ENCODE measurements around the gene LYPD1.

DNA sequence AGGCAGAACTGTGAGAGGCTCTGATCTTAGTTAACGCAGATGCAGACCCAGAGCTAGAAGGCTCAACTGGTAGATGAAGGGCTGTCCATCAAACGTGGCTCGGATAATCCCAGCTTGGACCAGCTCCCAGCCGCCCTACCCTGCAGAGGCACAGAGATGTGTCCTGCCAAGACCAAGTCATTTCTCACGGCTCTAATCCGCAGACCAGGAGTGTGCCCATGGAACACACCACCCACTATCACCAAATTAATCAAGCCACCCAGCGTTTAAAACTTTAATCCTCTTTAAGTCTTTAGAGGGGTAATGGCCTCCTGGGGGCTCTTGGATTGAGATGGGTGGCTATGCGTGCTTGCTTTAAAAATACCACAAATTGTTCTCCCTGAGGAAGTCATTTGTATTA, 17.5 kb downstream of the LYPD1 start:
- TF ChIP-seq REST (IDR thresholded peaks at IDR 0.05; ENCODE audit: insufficient read depth in 1 of 2, low read depth in 2 of 2, low read length in 1 of 2) (no peak), POLR2AphosphoS5 (IDR thresholded peaks at IDR 0.05; ENCODE audit: low read depth, low read length) (no peak), SIN3A (IDR thresholded peaks at IDR 0.05; ENCODE audit: borderline replicate concordance, insufficient read depth, low read depth, low read length) (no peak)
- TF ChIP-seq, protein P1, sequence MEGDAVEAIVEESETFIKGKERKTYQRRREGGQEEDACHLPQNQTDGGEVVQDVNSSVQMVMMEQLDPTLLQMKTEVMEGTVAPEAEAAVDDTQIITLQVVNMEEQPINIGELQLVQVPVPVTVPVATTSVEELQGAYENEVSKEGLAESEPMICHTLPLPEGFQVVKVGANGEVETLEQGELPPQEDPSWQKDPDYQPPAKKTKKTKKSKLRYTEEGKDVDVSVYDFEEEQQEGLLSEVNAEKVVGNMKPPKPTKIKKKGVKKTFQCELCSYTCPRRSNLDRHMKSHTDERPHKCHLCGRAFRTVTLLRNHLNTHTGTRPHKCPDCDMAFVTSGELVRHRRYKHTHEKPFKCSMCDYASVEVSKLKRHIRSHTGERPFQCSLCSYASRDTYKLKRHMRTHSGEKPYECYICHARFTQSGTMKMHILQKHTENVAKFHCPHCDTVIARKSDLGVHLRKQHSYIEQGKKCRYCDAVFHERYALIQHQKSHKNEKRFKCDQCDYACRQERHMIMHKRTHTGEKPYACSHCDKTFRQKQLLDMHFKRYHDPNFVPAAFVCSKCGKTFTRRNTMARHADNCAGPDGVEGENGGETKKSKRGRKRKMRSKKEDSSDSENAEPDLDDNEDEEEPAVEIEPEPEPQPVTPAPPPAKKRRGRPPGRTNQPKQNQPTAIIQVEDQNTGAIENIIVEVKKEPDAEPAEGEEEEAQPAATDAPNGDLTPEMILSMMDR (IDR thresholded peaks at IDR 0.05), result no peak

All from Panc1 (cell line).